HEK293 (cell line): ENCODE measurements around the gene MVP.

Source experiments
- CTCF ChIA-PET: fragments of 350-600 bp; formaldehyde crosslinking; extraction: SDS; loops from one replicate; lab custom pipeline; 2021; ENCODE audit warnings: antibody characterized with exemption; lab: Yijun Ruan, JAX
- POLR2A ChIA-PET: fragments of 300-600 bp; formaldehyde crosslinking; extraction: SDS; loops from one replicate; lab custom pipeline; 2020; ENCODE audit warnings: antibody characterized with exemption, inconsistent platforms; lab: Yijun Ruan, JAX
- H3K27ac ChIP-seq: fragments of 200-500 bp; sonication (Bioruptor generic); 2 replicates; pipeline ENCODE4 v1.5.1; 2014; ENCODE audit warnings: low read depth, low read length, control low read depth, inconsistent platforms; ENCODE audit errors: extremely low read depth
- H3K36me3 ChIP-seq, 2 experiments: fragments of 200-500 bp in 1 of 2; sonication (Bioruptor generic) in 1 of 2; 1 replicate in 1 of 2; 2 replicates in 1 of 2; pipeline ENCODE4 v1.5.1; 2014 to 2017; ENCODE audit warnings: inconsistent platforms in 2 of 2, low read length in 2 of 2; ENCODE audit not compliant: control insufficient read depth in 2 of 2, insufficient read depth in 1 of 2
- H3K4me1 ChIP-seq: fragments of 200-500 bp; sonication (Bioruptor generic); 2 replicates; pipeline ENCODE4 v1.5.1; 2014; ENCODE audit warnings: mild to moderate bottlenecking, low read length, inconsistent platforms; ENCODE audit not compliant: control insufficient read depth, insufficient read depth
- H3K4me3 ChIP-seq: 2 replicates; pipeline ENCODE4 v1.5.1; 2011; ENCODE audit warnings: low read depth, mild to moderate bottlenecking, control low read depth, low read length, moderate library complexity
- H3K9me3 ChIP-seq: fragments of 200-500 bp; sonication (Bioruptor generic); 2 replicates; pipeline ENCODE4 v1.5.1; 2014; ENCODE audit warnings: low read depth, low read length, inconsistent platforms; ENCODE audit not compliant: control insufficient read depth, insufficient read depth
- PRDM1 ChIP-seq: fragments of 450-650 bp; formaldehyde crosslinking; IDR thresholded peaks from 2 replicates; pipeline ENCODE4; 2016; ENCODE audit warnings: missing biosample characterization, missing genetic modification characterization
- REPIN1 ChIP-seq: fragments of 450-650 bp; formaldehyde crosslinking; IDR thresholded peaks from 2 replicates; pipeline ENCODE4 v1.5.1; 2017; ENCODE audit warnings: missing biosample characterization, missing genetic modification characterization, low read depth
- ZBTB17 ChIP-seq: fragments of 450-650 bp; formaldehyde crosslinking; IDR thresholded peaks from 2 replicates; pipeline ENCODE4 v1.5.1; 2016; ENCODE audit warnings: missing biosample characterization, missing genetic modification characterization
- ZBTB48 ChIP-seq: fragments of 450-650 bp; formaldehyde crosslinking; IDR thresholded peaks from 2 replicates; pipeline ENCODE4 v1.5.1; 2016; ENCODE audit warnings: missing biosample characterization, missing genetic modification characterization
- ZBTB7A ChIP-seq: fragments of 450-650 bp; formaldehyde crosslinking; IDR thresholded peaks from 2 replicates; pipeline ENCODE4 v1.5.1; 2016; ENCODE audit warnings: low read depth, missing biosample characterization, missing genetic modification characterization
- ZIC2 ChIP-seq: fragments of 450-650 bp; formaldehyde crosslinking; IDR thresholded peaks from 2 replicates; pipeline ENCODE4 v1.5.1; 2016; ENCODE audit warnings: missing biosample characterization, missing genetic modification characterization
- ZNF140 ChIP-seq: fragments of 450-650 bp; formaldehyde crosslinking; IDR thresholded peaks from 2 replicates; pipeline ENCODE4 v1.5.1; 2016; ENCODE audit warnings: missing biosample characterization, missing genetic modification characterization
- ZNF146 ChIP-seq: fragments of 450-650 bp; formaldehyde crosslinking; IDR thresholded peaks from 2 replicates; pipeline ENCODE4 v1.5.1; 2016; ENCODE audit warnings: missing biosample characterization, missing genetic modification characterization
- ZNF157 ChIP-seq: fragments of 450-650 bp; formaldehyde crosslinking; IDR thresholded peaks from 2 replicates; pipeline ENCODE4 v1.5.1; 2016; ENCODE audit warnings: missing biosample characterization, missing genetic modification characterization
- ZNF341 ChIP-seq: fragments of 450-650 bp; formaldehyde crosslinking; IDR thresholded peaks from 2 replicates; pipeline ENCODE4; 2016; ENCODE audit warnings: low read depth, missing biosample characterization, missing genetic modification characterization
- ZNF623 ChIP-seq: fragments of 450-650 bp; formaldehyde crosslinking; IDR thresholded peaks from 2 replicates; pipeline ENCODE4 v1.5.1; 2016; ENCODE audit warnings: missing biosample characterization, missing genetic modification characterization
- ZNF660 ChIP-seq: fragments of 450-650 bp; IDR thresholded peaks from 2 replicates; pipeline ENCODE4 v1.5.1; 2018; ENCODE audit warnings: missing biosample characterization, mild to moderate bottlenecking, missing genetic modification characterization
- ZNF837 ChIP-seq: fragments of 450-650 bp; formaldehyde crosslinking; IDR thresholded peaks from 2 replicates; pipeline ENCODE4 v1.5.1; 2016; ENCODE audit warnings: missing biosample characterization, missing genetic modification characterization
- TF ChIP-seq, protein P1 (sequence below): fragments of 450-650 bp; formaldehyde crosslinking; IDR thresholded peaks from 2 replicates; pipeline ENCODE4 v1.5.1; 2017; ENCODE audit warnings: missing biosample characterization, missing genetic modification characterization
- TF ChIP-seq, protein P2 (sequence below): fragments of 450-650 bp; formaldehyde crosslinking; IDR thresholded peaks from 2 replicates; pipeline ENCODE4 v1.5.1; 2016; ENCODE audit warnings: missing biosample characterization, missing genetic modification characterization
- TF ChIP-seq, protein P3 (sequence below): fragments of 450-650 bp; formaldehyde crosslinking; IDR thresholded peaks from 2 replicates; pipeline ENCODE4 v1.5.1; 2016; ENCODE audit warnings: missing biosample characterization, missing genetic modification characterization
- TF ChIP-seq, protein P4 (sequence below): fragments of 450-650 bp; formaldehyde crosslinking; IDR thresholded peaks from 2 replicates; pipeline ENCODE4 v1.5.1; 2016; ENCODE audit warnings: missing biosample characterization, missing genetic modification characterization
- TF ChIP-seq, protein P5 (sequence below): fragments of 450-650 bp; formaldehyde crosslinking; IDR thresholded peaks from 2 replicates; pipeline ENCODE4 v1.5.1; 2016; ENCODE audit warnings: missing biosample characterization, missing genetic modification characterization
- TF ChIP-seq, protein P6 (sequence below): fragments of 450-650 bp; IDR thresholded peaks from 2 replicates; pipeline ENCODE4 v1.5.1; 2018; ENCODE audit warnings: missing biosample characterization, missing genetic modification characterization
- TF ChIP-seq, protein P7 (sequence below): fragments of 450-650 bp; formaldehyde crosslinking; IDR thresholded peaks from 2 replicates; pipeline ENCODE4 v1.5.1; 2017; ENCODE audit warnings: missing biosample characterization, missing genetic modification characterization

MVP gene

DNA sequence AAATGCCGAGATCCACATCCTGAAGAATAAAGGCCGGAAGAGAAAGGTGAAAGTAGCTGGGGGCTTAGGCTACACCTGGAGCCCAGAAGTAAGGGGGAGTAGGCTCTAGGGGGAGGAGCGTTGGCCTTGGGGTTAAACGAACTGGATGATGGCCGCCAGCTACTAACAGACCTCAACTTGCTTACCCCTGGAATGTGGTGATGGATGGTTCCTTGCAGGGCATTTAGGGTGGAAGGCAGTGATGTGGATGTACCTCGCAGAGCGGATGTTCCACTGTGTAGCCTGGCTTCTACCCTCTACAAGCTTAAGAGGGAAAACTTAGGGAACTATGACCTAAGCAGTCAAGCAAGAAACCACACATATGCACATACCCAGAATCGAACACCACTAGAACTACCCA, 16.2 kb upstream of the MVP start (continued):
- TF ChIP-seq ZNF140: no peak
- TF ChIP-seq, protein P1, sequence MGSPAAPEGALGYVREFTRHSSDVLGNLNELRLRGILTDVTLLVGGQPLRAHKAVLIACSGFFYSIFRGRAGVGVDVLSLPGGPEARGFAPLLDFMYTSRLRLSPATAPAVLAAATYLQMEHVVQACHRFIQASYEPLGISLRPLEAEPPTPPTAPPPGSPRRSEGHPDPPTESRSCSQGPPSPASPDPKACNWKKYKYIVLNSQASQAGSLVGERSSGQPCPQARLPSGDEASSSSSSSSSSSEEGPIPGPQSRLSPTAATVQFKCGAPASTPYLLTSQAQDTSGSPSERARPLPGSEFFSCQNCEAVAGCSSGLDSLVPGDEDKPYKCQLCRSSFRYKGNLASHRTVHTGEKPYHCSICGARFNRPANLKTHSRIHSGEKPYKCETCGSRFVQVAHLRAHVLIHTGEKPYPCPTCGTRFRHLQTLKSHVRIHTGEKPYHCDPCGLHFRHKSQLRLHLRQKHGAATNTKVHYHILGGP (tag by site-specific recombination): no peak
- 0 out of 2 replicates have a peak, but pooled peaks have one; percentile 3 for TF ChIP-seq ZNF146 (tag by site-specific recombination)
- TF ChIP-seq, protein P2, sequence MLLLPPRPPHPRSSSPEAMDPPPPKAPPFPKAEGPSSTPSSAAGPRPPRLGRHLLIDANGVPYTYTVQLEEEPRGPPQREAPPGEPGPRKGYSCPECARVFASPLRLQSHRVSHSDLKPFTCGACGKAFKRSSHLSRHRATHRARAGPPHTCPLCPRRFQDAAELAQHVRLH (tag by site-specific recombination): no peak

DNA sequence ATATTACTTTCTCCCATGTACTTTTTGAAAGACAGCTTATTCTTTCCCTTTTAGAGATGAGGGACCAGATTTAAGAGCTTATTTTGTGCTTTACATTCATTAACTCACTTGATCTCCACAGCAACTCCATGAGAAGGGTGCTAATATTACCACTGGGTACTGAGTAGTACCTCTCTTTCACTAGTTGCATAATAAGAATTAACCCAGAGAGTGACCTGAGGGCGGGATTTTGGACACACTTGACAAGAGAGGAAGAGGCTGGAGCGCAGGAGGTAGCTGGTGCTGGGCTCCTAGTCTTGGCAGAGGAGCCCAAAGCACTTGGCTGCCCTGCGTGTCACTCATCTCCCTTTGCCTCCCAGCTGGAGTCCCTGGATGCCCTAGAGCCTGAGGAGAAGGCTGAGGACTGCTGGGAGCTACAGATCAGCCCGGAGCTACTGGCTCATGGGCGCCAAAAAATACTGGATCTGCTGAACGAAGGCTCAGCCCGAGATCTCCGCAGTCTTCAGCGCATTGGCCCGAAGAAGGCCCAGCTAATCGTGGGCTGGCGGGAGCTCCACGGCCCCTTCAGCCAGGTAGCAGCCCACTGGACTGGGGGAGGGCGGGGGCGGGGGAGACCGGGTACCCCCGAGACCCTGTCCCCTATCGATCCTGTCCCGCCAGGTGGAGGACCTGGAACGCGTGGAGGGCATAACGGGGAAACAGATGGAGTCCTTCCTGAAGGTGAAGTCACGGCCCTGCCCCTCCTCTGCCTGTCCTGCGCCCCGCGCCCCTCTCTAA, 15.6 kb upstream of the MVP start:
- Histone ChIP-seq H3K9me3 (no peaks in the 10 kb centered on the region), H3K4me3 (peak overlapping the region; percentile 53), H3K4me1 (peaks cover 11% of the 10 kb centered on the region), H3K36me3 (peaks cover 9 to 67% of the 10 kb centered on the region in 2 experiments; a peak in 2 of 3 replicates), H3K27ac (peak overlapping the region; percentile 100)
- ChIA-PET CTCF (interaction anchor here (0.6 to 3.4 kb wide), 8 partner anchors 11 to 1181 kb away, joined by 3 to 28 read pairs (median 4); partner anchors contain the start of genes HSD3B7, KIF22 and PAGR1), POLR2A (interaction anchor here (0.6 to 2.5 kb wide), 18 partner anchors 9 to 1242 kb away, joined by 3 to 18 read pairs (median 3); partner anchors contain the start of genes ALDOA, KIF22, PAGR1 and STX4)
- TF ChIP-seq PRDM1 (tag by site-specific recombination) (peak; percentile 80), ZBTB48 (tag by site-specific recombination) (peak; percentile 80), ZNF623 (tag by site-specific recombination) (0 out of 2 replicates have a peak, but pooled peaks have one; percentile 20), ZIC2 (tag by site-specific recombination) (peak; percentile 83), ZNF837 (0 out of 2 replicates have a peak, but pooled peaks have one; percentile 38), ZNF341 (tag by site-specific recombination) (no peak), ZBTB17 (tag by site-specific recombination) (peak; percentile 57; the same call in 1 of the 2 replicates), REPIN1 (tag by site-specific recombination) (0 out of 2 replicates have a peak, but pooled peaks have one; percentile 34), ZBTB7A (tag by site-specific recombination) (peak; percentile 80), ZNF157 (0 out of 2 replicates have a peak, but pooled peaks have one; percentile 14), ZNF660 (peak; percentile 6; the same call in 1 of the 2 replicates)
- TF ChIP-seq, protein P3, sequence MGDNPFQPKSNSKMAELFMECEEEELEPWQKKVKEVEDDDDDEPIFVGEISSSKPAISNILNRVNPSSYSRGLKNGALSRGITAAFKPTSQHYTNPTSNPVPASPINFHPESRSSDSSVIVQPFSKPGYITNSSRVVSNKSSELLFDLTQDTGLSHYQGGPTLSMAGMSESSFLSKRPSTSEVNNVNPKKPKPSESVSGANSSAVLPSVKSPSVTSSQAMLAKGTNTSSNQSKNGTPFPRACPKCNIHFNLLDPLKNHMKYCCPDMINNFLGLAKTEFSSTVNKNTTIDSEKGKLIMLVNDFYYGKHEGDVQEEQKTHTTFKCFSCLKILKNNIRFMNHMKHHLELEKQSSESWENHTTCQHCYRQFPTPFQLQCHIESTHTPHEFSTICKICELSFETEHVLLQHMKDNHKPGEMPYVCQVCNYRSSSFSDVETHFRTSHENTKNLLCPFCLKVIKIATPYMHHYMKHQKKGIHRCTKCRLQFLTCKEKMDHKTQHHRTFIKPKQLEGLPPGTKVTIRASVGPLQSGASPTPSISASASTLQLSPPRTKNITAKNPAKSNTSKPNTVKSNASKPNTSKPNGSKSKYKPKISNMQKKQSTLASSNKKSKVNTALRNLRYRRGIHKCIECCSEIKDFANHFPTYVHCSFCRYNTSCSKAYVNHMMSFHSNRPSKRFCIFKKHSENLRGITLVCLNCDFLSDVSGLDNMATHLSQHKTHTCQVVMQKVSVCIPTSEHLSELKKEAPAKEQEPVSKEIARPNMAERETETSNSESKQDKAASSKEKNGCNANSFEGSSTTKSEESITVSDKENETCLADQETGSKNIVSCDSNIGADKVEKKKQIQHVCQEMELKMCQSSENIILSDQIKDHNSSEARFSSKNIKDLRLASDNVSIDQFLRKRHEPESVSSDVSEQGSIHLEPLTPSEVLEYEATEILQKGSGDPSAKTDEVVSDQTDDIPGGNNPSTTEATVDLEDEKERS: no peak
- TF ChIP-seq, protein P2 (tag by site-specific recombination): no peak
- TF ChIP-seq, protein P4, sequence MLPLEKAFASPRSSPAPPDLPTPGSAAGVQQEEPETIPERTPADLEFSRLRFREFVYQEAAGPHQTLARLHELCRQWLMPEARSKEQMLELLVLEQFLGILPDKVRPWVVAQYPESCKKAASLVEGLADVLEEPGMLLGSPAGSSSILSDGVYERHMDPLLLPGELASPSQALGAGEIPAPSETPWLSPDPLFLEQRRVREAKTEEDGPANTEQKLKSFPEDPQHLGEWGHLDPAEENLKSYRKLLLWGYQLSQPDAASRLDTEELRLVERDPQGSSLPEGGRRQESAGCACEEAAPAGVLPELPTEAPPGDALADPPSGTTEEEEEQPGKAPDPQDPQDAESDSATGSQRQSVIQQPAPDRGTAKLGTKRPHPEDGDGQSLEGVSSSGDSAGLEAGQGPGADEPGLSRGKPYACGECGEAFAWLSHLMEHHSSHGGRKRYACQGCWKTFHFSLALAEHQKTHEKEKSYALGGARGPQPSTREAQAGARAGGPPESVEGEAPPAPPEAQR: 0 out of 2 replicates have a peak, but pooled peaks have one; percentile 2
- TF ChIP-seq, protein P5, sequence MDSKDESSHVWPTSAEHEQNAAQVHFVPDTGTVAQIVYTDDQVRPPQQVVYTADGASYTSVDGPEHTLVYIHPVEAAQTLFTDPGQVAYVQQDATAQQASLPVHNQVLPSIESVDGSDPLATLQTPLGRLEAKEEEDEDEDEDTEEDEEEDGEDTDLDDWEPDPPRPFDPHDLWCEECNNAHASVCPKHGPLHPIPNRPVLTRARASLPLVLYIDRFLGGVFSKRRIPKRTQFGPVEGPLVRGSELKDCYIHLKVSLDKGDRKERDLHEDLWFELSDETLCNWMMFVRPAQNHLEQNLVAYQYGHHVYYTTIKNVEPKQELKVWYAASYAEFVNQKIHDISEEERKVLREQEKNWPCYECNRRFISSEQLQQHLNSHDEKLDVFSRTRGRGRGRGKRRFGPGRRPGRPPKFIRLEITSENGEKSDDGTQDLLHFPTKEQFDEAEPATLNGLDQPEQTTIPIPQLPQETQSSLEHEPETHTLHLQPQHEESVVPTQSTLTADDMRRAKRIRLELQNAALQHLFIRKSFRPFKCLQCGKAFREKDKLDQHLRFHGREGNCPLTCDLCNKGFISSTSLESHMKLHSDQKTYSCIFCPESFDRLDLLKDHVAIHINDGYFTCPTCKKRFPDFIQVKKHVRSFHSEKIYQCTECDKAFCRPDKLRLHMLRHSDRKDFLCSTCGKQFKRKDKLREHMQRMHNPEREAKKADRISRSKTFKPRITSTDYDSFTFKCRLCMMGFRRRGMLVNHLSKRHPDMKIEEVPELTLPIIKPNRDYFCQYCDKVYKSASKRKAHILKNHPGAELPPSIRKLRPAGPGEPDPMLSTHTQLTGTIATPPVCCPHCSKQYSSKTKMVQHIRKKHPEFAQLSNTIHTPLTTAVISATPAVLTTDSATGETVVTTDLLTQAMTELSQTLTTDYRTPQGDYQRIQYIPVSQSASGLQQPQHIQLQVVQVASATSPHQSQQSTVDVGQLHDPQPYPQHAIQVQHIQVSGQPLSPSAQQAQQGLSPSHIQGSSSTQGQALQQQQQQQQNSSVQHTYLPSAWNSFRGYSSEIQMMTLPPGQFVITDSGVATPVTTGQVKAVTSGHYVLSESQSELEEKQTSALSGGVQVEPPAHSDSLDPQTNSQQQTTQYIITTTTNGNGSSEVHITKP (tag by site-specific recombination): peak; percentile 93
- TF ChIP-seq, protein P6, sequence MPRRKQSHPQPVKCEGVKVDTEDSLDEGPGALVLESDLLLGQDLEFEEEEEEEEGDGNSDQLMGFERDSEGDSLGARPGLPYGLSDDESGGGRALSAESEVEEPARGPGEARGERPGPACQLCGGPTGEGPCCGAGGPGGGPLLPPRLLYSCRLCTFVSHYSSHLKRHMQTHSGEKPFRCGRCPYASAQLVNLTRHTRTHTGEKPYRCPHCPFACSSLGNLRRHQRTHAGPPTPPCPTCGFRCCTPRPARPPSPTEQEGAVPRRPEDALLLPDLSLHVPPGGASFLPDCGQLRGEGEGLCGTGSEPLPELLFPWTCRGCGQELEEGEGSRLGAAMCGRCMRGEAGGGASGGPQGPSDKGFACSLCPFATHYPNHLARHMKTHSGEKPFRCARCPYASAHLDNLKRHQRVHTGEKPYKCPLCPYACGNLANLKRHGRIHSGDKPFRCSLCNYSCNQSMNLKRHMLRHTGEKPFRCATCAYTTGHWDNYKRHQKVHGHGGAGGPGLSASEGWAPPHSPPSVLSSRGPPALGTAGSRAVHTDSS (tag by site-specific recombination): peak; percentile 40; the same call in 1 of the 2 replicates
- TF ChIP-seq, protein P7, sequence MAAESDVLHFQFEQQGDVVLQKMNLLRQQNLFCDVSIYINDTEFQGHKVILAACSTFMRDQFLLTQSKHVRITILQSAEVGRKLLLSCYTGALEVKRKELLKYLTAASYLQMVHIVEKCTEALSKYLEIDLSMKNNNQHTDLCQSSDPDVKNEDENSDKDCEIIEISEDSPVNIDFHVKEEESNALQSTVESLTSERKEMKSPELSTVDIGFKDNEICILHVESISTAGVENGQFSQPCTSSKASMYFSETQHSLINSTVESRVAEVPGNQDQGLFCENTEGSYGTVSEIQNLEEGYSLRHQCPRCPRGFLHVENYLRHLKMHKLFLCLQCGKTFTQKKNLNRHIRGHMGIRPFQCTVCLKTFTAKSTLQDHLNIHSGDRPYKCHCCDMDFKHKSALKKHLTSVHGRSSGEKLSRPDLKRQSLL (tag by site-specific recombination): peak; percentile 75
